ENCODE data around the gene C3orf52. TPM values are rescaled to one million over a fixed set of nuclear protein-coding genes. Genes with fewer than 3 reads are reported as not detected.
A peak's percentile ranks its signal among the peaks of the same experiment; 100 is the strongest.

Gene C3orf52
- polyA plus RNA-seq, 1 donor (not counting 4 experiments of a cell fraction or from before 2014, with no cell fraction given), result 15.8 TPM

DNA sequence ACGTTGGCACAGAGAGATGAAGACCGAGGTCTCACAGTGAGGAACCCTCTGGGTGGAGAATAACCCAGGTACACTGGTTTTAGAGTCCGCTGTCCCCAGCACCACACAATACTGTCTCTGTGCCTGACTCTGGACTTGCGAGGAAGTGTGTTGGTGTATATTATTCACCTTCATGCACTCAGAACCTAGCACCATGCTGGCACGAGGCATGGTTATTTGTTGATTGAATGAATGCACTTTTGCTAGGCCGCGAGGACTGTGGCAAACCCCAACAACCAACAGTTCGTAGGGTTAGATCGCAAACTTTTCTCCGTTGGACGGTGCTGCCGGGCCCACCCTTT is 484 bp upstream of the C3orf52 start:
- Histone ChIP-seq H3K79me2 (ENCODE audit: control insufficient read depth, insufficient read depth, low read length) (peaks cover 37% of the 10 kb centered on the region), H3K4me1 (ENCODE audit: control insufficient read depth, extremely low read depth, insufficient read depth, low read length) (peaks cover 23% of the 10 kb centered on the region), H3K36me3 (ENCODE audit: control insufficient read depth in 2 of 2, extremely low read depth in 1 of 2, insufficient read depth in 2 of 2, low read length in 2 of 2) (peaks cover 2 to 3% of the 10 kb centered on the region in 2 experiments), H3K9ac (ENCODE audit: control insufficient read depth, extremely low read depth, insufficient read depth, low read length) (peak overlapping the region; percentile 97), H3K4me3 (ENCODE audit: control insufficient read depth in 2 of 3, extremely low read depth in 1 of 3, insufficient read depth in 2 of 3, low read depth in 1 of 3, low read length in 3 of 3) (peak overlapping the region; percentile 75 to 88 (median 84)), H3K27ac (ENCODE audit: control insufficient read depth, insufficient read depth, low read length) (peak overlapping the region; percentile 97), H4K20me1 (ENCODE audit: control insufficient read depth, extremely low read depth, insufficient read depth, low read length) (peaks cover 6% of the 10 kb centered on the region), H3K9me1 (ENCODE audit: control insufficient read depth, extremely low read depth, insufficient read depth, low read length) (peaks cover 5% of the 10 kb centered on the region), H3K9me3 (ENCODE audit: control insufficient read depth, low read depth, low read length) (no peaks in the 10 kb centered on the region), H3K4me2 (ENCODE audit: control insufficient read depth, extremely low read depth, insufficient read depth, low read depth, low read length) (peak overlapping the region; percentile 78), H2AFZ (ENCODE audit: control insufficient read depth, low read length) (peak overlapping the region; percentile 81), H3K27me3 (ENCODE audit: control insufficient read depth, extremely low read depth, insufficient read depth, low read length) (no peaks in the 10 kb centered on the region)
- FAIRE-seq, result peak; percentile 51
- dilution Hi-C loops (cut with MboI; ENCODE audit: extremely low pct_ligation_motif_present, low sequenced_read_pairs), result no loop called here
- no peak for DNase-seq (ENCODE audit: low read depth, low spot score)
- TF ChIP-seq, protein P1, sequence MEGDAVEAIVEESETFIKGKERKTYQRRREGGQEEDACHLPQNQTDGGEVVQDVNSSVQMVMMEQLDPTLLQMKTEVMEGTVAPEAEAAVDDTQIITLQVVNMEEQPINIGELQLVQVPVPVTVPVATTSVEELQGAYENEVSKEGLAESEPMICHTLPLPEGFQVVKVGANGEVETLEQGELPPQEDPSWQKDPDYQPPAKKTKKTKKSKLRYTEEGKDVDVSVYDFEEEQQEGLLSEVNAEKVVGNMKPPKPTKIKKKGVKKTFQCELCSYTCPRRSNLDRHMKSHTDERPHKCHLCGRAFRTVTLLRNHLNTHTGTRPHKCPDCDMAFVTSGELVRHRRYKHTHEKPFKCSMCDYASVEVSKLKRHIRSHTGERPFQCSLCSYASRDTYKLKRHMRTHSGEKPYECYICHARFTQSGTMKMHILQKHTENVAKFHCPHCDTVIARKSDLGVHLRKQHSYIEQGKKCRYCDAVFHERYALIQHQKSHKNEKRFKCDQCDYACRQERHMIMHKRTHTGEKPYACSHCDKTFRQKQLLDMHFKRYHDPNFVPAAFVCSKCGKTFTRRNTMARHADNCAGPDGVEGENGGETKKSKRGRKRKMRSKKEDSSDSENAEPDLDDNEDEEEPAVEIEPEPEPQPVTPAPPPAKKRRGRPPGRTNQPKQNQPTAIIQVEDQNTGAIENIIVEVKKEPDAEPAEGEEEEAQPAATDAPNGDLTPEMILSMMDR (optimal IDR thresholded peaks at IDR 0.05 in 1 of 3, IDR thresholded peaks at IDR 0.05 in 1 of 3, conservative IDR thresholded peaks at IDR 0.05 in 1 of 3; ENCODE audit: extremely low read depth in 1 of 3, insufficient read depth in 2 of 3, low read length in 3 of 3), result no peak
- TF ChIP-seq EZH2 (IDR thresholded peaks at IDR 0.05; ENCODE audit: low read length), result no peak

- Histone ChIP-seq H3K4me1 (ENCODE audit: control insufficient read depth, extremely low read depth, insufficient read depth, low read length) (peaks cover 23% of the 10 kb centered on the region), H2AFZ (ENCODE audit: control insufficient read depth, low read length) (peak overlapping the region; percentile 48), H3K79me2 (ENCODE audit: control insufficient read depth, insufficient read depth, low read length) (peaks cover 48% of the 10 kb centered on the region), H3K36me3 (ENCODE audit: control insufficient read depth in 2 of 2, extremely low read depth in 1 of 2, insufficient read depth in 2 of 2, low read length in 2 of 2) (peaks cover 3 to 7% of the 10 kb centered on the region in 2 experiments), H3K27me3 (ENCODE audit: control insufficient read depth, extremely low read depth, insufficient read depth, low read length) (no peaks in the 10 kb centered on the region), H3K4me3 (ENCODE audit: control insufficient read depth in 2 of 3, extremely low read depth in 1 of 3, insufficient read depth in 2 of 3, low read depth in 1 of 3, low read length in 3 of 3) (peak overlapping the region; percentile 75 to 88 (median 84)), H3K9me1 (ENCODE audit: control insufficient read depth, extremely low read depth, insufficient read depth, low read length) (peaks cover 5% of the 10 kb centered on the region), H3K4me2 (ENCODE audit: control insufficient read depth, extremely low read depth, insufficient read depth, low read depth, low read length) (peak overlapping the region; percentile 78), H4K20me1 (ENCODE audit: control insufficient read depth, extremely low read depth, insufficient read depth, low read length) (peaks cover 7% of the 10 kb centered on the region), H3K9me3 (ENCODE audit: control insufficient read depth, low read depth, low read length) (no peaks in the 10 kb centered on the region), H3K27ac (ENCODE audit: control insufficient read depth, insufficient read depth, low read length) (peak overlapping the region; percentile 97), H3K9ac (ENCODE audit: control insufficient read depth, extremely low read depth, insufficient read depth, low read length) (peak overlapping the region; percentile 97)
- TF ChIP-seq, protein P1 (optimal IDR thresholded peaks at IDR 0.05 in 1 of 3, IDR thresholded peaks at IDR 0.05 in 1 of 3, conservative IDR thresholded peaks at IDR 0.05 in 1 of 3; ENCODE audit: extremely low read depth in 1 of 3, insufficient read depth in 2 of 3, low read length in 3 of 3), result no peak
- TF ChIP-seq EZH2 (IDR thresholded peaks at IDR 0.05; ENCODE audit: low read length), result no peak
- dilution Hi-C loops (cut with MboI; ENCODE audit: extremely low pct_ligation_motif_present, low sequenced_read_pairs), result no loop called here
- peak; percentile 86 for FAIRE-seq
- no peak for DNase-seq (ENCODE audit: low read depth, low spot score)
Measured at GRCh38 chr3:112086875-112087524, 811 bp downstream of the C3orf52 start.
